Suprapubic skin (tissue), 4 donors: ENCODE data around the gene B3GALT4.

Experiments
- POLR2A ChIP-seq, 2 donors: fragments of 450-650 bp; IDR thresholded peaks; one replicate each; pipeline ENCODE4 v1.6.1; 2017; ENCODE audit warnings: antibody characterized with exemption in 2 of 2, mild to moderate bottlenecking in 2 of 2, moderate library complexity in 2 of 2
- POLR2AphosphoS5 ChIP-seq, 3 donors: sonication (generic); formaldehyde crosslinking; IDR thresholded peaks; one replicate each; pipeline ENCODE4 v1.6.1; 2017; ENCODE audit warnings: antibody characterized with exemption in 3 of 3
- TF ChIP-seq, protein P1 (sequence below), 2 donors: fragments of 200-600 bp in 1 of 2; fragments of 450-650 bp in 1 of 2; sonication (generic) in 1 of 2; IDR thresholded peaks; one replicate each; pipeline ENCODE4 v1.5.1; 2016 to 2019; ENCODE audit warnings: antibody characterized with exemption in 2 of 2, mild to moderate bottlenecking in 1 of 2, moderate library complexity in 1 of 2

DNA sequence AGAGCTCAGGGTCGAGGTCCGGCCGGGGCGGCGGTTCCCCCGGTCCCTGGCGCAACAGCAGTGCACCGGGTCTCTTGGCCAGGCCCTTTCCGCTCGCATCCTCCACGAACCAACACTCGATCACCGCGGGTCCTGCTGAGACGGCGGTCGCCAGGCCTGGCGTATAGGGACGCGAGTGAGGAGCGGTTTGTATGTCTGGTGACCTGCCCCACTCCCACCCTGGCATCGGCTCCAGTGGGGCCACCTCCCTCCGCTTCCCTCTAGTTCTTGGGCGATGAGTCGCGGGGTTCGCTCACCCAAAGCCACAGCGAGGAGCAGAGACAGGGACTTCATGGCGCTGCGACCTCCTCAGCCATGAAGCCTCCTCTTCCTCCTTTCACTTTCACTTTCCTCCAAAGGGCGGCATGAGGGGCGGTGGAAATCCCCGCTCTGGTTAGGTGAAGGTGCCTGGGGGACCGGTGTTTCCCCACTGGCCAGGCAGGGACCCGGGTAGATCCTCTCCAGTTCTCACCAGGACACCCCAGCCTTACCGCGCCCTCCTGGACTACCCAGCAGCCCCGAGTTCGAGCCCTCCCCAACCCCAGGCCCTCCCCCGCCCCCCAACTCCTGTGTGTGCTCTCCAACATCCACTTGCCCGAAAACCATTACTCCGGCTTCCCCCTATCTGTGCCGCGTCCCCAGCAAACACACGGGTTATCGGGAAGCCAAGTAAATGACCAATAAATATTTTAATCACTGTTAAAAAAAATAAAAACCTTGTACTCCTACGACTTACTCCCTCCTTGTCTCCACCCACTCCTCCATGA lies 37.0 kb downstream of the B3GALT4 start, which contains the start of gene TAPBP:
- TF ChIP-seq, protein P1, sequence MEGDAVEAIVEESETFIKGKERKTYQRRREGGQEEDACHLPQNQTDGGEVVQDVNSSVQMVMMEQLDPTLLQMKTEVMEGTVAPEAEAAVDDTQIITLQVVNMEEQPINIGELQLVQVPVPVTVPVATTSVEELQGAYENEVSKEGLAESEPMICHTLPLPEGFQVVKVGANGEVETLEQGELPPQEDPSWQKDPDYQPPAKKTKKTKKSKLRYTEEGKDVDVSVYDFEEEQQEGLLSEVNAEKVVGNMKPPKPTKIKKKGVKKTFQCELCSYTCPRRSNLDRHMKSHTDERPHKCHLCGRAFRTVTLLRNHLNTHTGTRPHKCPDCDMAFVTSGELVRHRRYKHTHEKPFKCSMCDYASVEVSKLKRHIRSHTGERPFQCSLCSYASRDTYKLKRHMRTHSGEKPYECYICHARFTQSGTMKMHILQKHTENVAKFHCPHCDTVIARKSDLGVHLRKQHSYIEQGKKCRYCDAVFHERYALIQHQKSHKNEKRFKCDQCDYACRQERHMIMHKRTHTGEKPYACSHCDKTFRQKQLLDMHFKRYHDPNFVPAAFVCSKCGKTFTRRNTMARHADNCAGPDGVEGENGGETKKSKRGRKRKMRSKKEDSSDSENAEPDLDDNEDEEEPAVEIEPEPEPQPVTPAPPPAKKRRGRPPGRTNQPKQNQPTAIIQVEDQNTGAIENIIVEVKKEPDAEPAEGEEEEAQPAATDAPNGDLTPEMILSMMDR (IDR thresholded peaks at IDR 0.05), result no peak
- peak; percentile 27 to 66 (median 62) for TF ChIP-seq POLR2AphosphoS5 (IDR thresholded peaks at IDR 0.05)
- TF ChIP-seq POLR2A (IDR thresholded peaks at IDR 0.05), result no peak
